GM06990 (cell line): ENCODE measurements around the gene PRXL2B.

Experiments used
- DNase-seq: peaks from one replicate; pipeline ENCODE4 v3.0.0-alpha.2; 2011; ENCODE audit not compliant: insufficient read length; ENCODE audit errors: extremely low read depth
- H3K27me3 ChIP-seq: replicated peaks from 2 replicates; pipeline ENCODE4 v1.6.0; 2011; ENCODE audit warnings: low read length; ENCODE audit not compliant: control insufficient read depth, insufficient read depth
- H3K36me3 ChIP-seq: 2 replicates; pipeline ENCODE4 v1.5.1; 2011; ENCODE audit warnings: low read length; ENCODE audit not compliant: control insufficient read depth, insufficient read depth
- H3K4me3 ChIP-seq: replicated peaks from 2 replicates; pipeline ENCODE4 v1.5.1; 2011; ENCODE audit warnings: low read depth, mild to moderate bottlenecking, control low read depth, low read length
- CTCF ChIP-seq: IDR thresholded peaks from 2 replicates; pipeline ENCODE4 v1.5.1; 2011; ENCODE audit warnings: low read length, control low read depth, mild to moderate bottlenecking, inconsistent platforms; ENCODE audit not compliant: insufficient read depth, poor library complexity, severe bottlenecking

Gene PRXL2B

DNA sequence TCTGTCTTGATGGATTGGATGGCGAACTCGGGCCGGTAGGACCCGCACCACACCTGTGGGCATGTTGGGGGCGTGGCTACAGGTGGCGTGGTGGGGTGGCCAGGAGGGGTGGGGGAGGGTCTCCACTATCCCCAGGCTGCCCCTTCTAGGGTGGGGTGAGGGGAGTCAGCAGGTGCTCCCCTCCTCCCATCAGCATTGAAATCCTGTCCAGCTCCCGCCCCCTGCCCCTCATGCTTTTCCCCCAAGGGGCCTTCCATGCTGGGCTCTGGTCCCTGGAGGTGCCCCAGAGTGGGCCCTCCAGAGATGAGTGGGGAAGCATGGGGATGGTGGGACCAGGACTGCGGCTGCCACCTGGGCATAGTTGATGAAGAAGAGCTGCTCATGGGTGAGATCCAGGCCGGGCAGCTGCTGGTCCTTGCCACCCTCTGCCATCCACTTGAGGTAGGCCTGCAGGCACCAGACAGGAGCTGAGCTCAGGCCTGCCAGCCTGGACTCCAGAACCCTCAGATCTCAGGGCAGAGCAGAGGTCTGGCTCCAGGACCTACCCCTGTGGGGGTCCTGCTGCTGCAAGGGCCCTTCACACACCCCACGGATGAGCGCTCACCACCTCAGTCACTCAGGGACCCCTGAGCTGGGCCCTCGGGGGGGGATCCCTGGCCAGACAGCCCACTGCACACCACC, 5.1 kb downstream of the PRXL2B start:
- Histone ChIP-seq H3K27me3 (no peaks in the 10 kb centered on the region; the same call in 1 of the 2 replicates), H3K36me3 (no peaks in the 10 kb centered on the region), H3K4me3 (no peak overlapping the region)
- no peak for DNase-seq
- no peak for TF ChIP-seq CTCF

DNA sequence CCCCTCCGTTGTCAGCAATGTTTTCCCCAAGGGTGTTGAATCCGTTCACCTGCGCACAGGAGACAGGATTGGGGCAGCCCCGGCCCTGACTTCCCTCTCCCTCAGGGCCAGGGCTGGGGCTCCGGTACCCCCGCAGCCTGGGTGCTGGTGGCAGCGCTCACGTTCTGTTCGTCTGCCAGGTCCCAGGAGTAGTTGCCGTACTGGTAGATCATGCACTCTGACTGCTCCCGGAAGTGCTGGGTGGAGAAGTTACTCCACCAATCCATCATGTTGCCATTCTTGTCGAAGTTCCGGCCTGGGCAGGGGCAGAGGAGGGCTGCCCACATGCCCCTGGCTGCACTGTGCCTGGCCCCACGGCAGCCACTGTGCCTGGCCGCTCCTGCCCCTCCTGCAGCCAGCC, 6.1 kb downstream of the PRXL2B start:
- no peak overlapping the region for H3K4me3 ChIP-seq
- H3K27me3 ChIP-seq, result no peaks in the 10 kb centered on the region; the same call in 1 of the 2 replicates

DNA sequence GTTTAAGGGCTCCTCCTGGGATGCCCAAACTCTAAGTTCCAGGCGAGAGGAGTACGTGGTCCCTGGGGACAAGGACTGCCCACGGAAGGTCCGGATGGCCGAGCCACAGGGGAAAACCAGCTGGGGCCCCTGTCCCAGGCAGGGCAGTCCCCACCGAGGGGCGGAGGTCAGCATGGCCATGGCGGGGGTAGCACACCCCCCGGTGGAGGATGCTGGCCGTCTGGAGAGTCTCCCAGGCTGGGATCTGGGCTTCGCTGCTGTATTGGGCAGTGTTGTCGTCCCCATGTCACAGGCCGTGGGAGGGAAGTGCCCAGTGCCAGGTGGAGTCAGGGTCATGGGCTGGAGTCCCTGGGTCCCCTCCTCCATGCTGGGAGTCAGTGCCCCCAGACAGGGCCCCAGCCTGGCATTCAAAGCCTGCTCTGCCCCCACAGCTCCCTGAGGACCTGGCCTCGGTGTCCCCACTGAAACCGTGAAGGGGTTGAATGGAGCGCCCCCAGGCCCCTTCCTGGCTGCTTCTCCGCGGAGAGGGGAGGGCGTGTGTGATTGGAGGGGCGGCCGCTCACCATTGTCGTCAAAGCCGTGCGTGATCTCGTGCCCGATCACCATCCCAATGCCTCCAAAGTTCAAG, 6.8 kb downstream of the PRXL2B start:
- no peak overlapping the region for H3K4me3 ChIP-seq
- DNase-seq, result no peak
- H3K27me3 ChIP-seq, result no peaks in the 10 kb centered on the region; the same call in 1 of the 2 replicates
- no peaks in the 10 kb centered on the region for H3K36me3 ChIP-seq
- TF ChIP-seq CTCF, result no peak

More for the DNA sequence above, 6.1 kb downstream of the PRXL2B start:
- no peak for TF ChIP-seq CTCF
- no peaks in the 10 kb centered on the region for H3K36me3 ChIP-seq
- no peak for DNase-seq

- Histone ChIP-seq H3K36me3 (no peaks in the 10 kb centered on the region), H3K4me3 (no peak overlapping the region), H3K27me3 (no peaks in the 10 kb centered on the region; the same call in 1 of the 2 replicates)
- no peak for TF ChIP-seq CTCF
- no peak for DNase-seq
These were observed 7.5 kb downstream of the PRXL2B start for GRCh38 chr1:2594001-2594640.

- Histone ChIP-seq H3K36me3 (no peaks in the 10 kb centered on the region), H3K27me3 (no peaks in the 10 kb centered on the region; the same call in 1 of the 2 replicates), H3K4me3 (no peak overlapping the region)
- no peak for TF ChIP-seq CTCF
- DNase-seq, result no peak
These were observed 8.1 kb downstream of the PRXL2B start for GRCh38 chr1:2594641-2595131.
